ENCODE results near the gene CD7. TPM values are rescaled to one million over a fixed set of nuclear protein-coding genes. Genes with fewer than 3 reads are reported as not detected.

Gene CD7
- total and polyA plus RNA-seq, 7 donors, result 0.13 to 0.81 (median 0.19) TPM; not detected in 1

DNA sequence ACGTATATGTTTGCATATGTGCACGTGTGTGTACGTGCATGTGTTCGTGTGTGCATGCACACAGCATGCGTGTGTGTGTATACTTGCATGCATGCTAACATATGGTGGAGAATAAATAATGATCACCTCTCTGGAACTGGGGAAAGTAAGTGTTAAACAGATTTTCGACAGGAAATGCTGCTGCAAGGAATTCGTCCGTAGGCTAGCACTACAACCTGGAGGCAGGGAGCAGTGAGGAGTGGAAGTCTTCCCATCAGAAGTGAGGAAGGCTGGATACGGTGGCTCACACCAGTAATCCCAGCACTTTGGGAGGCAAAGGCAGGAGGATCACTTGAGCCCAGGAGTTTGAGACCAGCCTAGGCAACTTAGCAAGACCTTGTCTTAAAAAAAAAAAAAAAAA is 39.1 kb downstream of the CD7 start:
- no peak overlapping the region for H3K4me3 ChIP-seq
- intact Hi-C loops (cut with DNase I), result no loop called here
- H3K9me3 ChIP-seq, result no peaks in the 10 kb centered on the region
- 81 to 87% (median 85%) methylated on average over 9 of the region's 9 CpGs for WGBS, 3 donors
- TF ChIP-seq, protein P1, sequence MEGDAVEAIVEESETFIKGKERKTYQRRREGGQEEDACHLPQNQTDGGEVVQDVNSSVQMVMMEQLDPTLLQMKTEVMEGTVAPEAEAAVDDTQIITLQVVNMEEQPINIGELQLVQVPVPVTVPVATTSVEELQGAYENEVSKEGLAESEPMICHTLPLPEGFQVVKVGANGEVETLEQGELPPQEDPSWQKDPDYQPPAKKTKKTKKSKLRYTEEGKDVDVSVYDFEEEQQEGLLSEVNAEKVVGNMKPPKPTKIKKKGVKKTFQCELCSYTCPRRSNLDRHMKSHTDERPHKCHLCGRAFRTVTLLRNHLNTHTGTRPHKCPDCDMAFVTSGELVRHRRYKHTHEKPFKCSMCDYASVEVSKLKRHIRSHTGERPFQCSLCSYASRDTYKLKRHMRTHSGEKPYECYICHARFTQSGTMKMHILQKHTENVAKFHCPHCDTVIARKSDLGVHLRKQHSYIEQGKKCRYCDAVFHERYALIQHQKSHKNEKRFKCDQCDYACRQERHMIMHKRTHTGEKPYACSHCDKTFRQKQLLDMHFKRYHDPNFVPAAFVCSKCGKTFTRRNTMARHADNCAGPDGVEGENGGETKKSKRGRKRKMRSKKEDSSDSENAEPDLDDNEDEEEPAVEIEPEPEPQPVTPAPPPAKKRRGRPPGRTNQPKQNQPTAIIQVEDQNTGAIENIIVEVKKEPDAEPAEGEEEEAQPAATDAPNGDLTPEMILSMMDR (IDR thresholded peaks at IDR 0.05), result no peak
- H3K4me1 ChIP-seq, result peaks cover 7% of the 10 kb centered on the region
- H3K27me3 ChIP-seq (ENCODE audit: insufficient read depth in 3 of 3, low read length in 2 of 3), result no peaks in the 10 kb centered on the region
- peak in 1 of 2 donors; percentile 12 for DNase-seq
- H3K36me3 ChIP-seq (ENCODE audit: insufficient read depth in 1 of 2, low read depth in 1 of 2), result no peaks in the 10 kb centered on the region
- H3K27ac ChIP-seq, result no peak overlapping the region
- ATAC-seq, result no peak

DNA sequence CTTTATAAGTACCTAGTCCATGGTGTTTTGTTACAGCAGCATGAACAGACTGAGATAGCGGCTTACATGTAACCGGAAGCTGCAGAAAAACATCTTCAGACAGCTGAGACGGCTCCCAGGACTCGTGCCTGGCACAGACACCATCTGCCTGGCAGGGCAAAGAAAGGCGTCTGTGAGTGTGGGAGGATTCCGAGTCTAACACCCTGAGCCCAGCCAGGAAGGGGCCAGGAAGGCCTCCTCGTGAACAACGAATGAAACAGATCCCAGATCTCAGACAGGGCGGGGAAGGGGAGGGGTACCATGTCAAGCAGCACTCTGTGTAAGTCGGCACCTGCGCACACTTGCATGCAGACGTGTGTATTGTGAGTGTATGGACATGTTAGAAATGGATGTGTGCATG is 39.6 kb downstream of the CD7 start:
- no peaks in the 10 kb centered on the region for H3K36me3 ChIP-seq (ENCODE audit: insufficient read depth in 1 of 2, low read depth in 1 of 2)
- H3K4me3 ChIP-seq, result no peak overlapping the region
- H3K4me1 ChIP-seq, result peaks cover 7% of the 10 kb centered on the region
- WGBS, 3 donors, result 51 to 73% (median 57%) methylated on average over 12 of the region's 12 CpGs
- ATAC-seq (no peak), DNase-seq (peak in 1 of 2 donors; percentile 28)
- TF ChIP-seq, protein P1 (IDR thresholded peaks at IDR 0.05), result no peak
- H3K27ac ChIP-seq, result no peak overlapping the region
- intact Hi-C loops (cut with DNase I), result no loop called here
- H3K9me3 ChIP-seq, result no peaks in the 10 kb centered on the region
- no peaks in the 10 kb centered on the region for H3K27me3 ChIP-seq (ENCODE audit: insufficient read depth in 3 of 3, low read length in 2 of 3)

DNA sequence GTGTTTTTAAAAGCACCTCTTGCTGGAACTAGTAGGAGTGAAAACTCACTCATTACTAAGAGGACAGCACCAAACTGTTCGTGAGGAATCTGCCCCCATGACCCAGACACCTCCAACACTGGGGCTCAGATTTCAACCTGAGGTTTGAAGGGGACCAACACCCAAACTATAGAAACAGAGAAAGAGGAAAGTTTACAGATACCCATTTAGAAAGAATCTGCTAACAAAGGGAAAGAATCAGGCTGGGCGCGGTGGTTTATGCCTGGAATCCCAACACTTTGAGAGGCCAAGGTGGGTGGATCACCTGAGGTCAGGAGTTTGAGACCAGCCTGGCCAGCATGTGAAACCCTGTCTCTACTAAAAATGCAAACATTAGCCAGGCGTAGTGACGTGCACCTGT is 40.5 kb downstream of the CD7 start:
- DNase-seq, result no peak
- no peaks in the 10 kb centered on the region for H3K9me3 ChIP-seq

DNA sequence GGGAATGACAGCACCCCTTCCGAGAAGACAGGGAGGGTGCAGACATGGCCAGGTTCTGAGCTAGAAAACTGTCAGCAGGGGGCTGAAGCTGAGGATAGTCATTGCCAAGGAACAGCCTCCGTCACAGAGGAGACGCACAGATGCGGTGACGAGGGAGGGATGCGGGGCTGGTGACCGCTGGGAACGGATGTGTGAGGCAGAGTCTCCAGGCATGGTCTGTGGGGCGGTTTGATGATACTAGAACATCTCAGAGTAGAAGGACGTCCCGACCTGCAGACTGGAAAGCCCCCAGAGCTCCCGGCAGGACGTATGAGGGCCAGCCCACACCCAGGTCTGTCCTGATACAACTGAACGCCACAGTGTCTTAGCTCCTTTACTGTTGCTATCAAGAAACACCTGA is 42.1 kb downstream of the CD7 start:
- H3K27me3 ChIP-seq (ENCODE audit: insufficient read depth in 3 of 3, low read length in 2 of 3), result no peaks in the 10 kb centered on the region
- no peak overlapping the region for H3K4me3 ChIP-seq
- no peak for ATAC-seq
- TF ChIP-seq, protein P1 (IDR thresholded peaks at IDR 0.05), result no peak
- 96 to 97% (median 96%) methylated on average over 14 of the region's 14 CpGs for WGBS, 3 donors
- no peak for DNase-seq
- peaks cover 28% of the 10 kb centered on the region for H3K4me1 ChIP-seq
- H3K9me3 ChIP-seq, result no peaks in the 10 kb centered on the region
- peaks cover 0 to 15% of the 10 kb centered on the region in 2 donors for H3K36me3 ChIP-seq (ENCODE audit: insufficient read depth in 1 of 2, low read depth in 1 of 2)
- H3K27ac ChIP-seq, result no peak overlapping the region
- intact Hi-C loops (cut with DNase I), result no loop called here

More for the DNA sequence above, 40.5 kb downstream of the CD7 start:
- Histone ChIP-seq H3K27me3 (ENCODE audit: insufficient read depth in 3 of 3, low read length in 2 of 3) (no peaks in the 10 kb centered on the region), H3K27ac (no peak overlapping the region), H3K4me1 (peaks cover 11% of the 10 kb centered on the region), H3K4me3 (no peak overlapping the region), H3K36me3 (ENCODE audit: insufficient read depth in 1 of 2, low read depth in 1 of 2) (peaks cover 0 to 1% of the 10 kb centered on the region in 2 donors)
- ATAC-seq, result no peak
- intact Hi-C loops (cut with DNase I), result no loop called here
- TF ChIP-seq, protein P1 (IDR thresholded peaks at IDR 0.05), result no peak
- WGBS, 3 donors, result 88 to 93% (median 90%) methylated on average over 5 of the region's 5 CpGs

Data from psoas muscle (tissue), 8 donors.